ENCODE measurements around the gene PLCL1.
"Not testable (repeated sequence)": the region's sequence is repeated elsewhere in the genome, so short reads cannot be mapped to it uniquely, and the experiment has no call there.

DNA sequence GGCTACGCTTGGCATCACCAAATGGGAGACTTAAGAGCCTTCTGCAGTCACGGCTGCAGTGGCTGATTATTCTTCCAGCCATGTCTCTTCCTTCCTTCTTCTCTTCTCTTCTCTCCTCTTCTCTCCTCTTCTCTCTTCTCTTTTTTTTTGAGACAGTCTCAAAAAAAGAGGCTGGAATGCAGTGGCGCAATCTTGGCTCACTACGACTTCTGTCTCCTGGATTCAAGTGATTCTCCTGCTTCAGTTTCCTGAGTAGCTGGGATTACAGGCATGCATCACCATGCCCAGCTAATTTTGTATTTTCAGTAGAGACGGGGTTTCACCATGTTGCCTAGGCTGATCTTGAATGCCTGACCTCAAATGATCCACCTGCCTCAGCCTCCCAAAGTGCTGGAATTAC lies 225.2 kb downstream of the PLCL1 start:
- TF ChIP-seq, protein P1, sequence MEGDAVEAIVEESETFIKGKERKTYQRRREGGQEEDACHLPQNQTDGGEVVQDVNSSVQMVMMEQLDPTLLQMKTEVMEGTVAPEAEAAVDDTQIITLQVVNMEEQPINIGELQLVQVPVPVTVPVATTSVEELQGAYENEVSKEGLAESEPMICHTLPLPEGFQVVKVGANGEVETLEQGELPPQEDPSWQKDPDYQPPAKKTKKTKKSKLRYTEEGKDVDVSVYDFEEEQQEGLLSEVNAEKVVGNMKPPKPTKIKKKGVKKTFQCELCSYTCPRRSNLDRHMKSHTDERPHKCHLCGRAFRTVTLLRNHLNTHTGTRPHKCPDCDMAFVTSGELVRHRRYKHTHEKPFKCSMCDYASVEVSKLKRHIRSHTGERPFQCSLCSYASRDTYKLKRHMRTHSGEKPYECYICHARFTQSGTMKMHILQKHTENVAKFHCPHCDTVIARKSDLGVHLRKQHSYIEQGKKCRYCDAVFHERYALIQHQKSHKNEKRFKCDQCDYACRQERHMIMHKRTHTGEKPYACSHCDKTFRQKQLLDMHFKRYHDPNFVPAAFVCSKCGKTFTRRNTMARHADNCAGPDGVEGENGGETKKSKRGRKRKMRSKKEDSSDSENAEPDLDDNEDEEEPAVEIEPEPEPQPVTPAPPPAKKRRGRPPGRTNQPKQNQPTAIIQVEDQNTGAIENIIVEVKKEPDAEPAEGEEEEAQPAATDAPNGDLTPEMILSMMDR (IDR thresholded peaks at IDR 0.05) = not testable (repeated sequence)
- not testable (repeated sequence) for TF ChIP-seq POLR2A (IDR thresholded peaks at IDR 0.05)

Measured in breast epithelium (tissue), 3 donors.